Measurements from ENCODE around the gene KLK8.

Gene KLK8

GRCh38 chr19:51030631-51031030 lies 29.2 kb upstream of the KLK8 start:
- TF ChIP-seq ZNF324 (tag by site-specific recombination; IDR thresholded peaks at IDR 0.05) (no peak), ZNF837 (tag by site-specific recombination; IDR thresholded peaks at IDR 0.05) (no peak), ZNF560 (tag by site-specific recombination; IDR thresholded peaks at IDR 0.05; ENCODE audit: borderline replicate concordance) (no peak), ZNF548 (tag by site-specific recombination; IDR thresholded peaks at IDR 0.05) (no peak), ZNF366 (tag by site-specific recombination; conservative IDR thresholded peaks at IDR 0.05) (no peak), ZNF76 (tag by site-specific recombination; IDR thresholded peaks at IDR 0.05; ENCODE audit: borderline replicate concordance, low read depth) (no peak), ZNF416 (tag by site-specific recombination; IDR thresholded peaks at IDR 0.05) (no peak), ZNF112 (tag by site-specific recombination; IDR thresholded peaks at IDR 0.05) (no peak)
- H3K36me3 ChIP-seq (ENCODE audit: control insufficient read depth in 2 of 2, insufficient read depth in 1 of 2, low read length in 2 of 2), result no peaks in the 10 kb centered on the region
- H3K9me3 ChIP-seq (ENCODE audit: control insufficient read depth, insufficient read depth, low read depth, low read length), result no peaks in the 10 kb centered on the region
- H3K4me3 ChIP-seq (ENCODE audit: low read depth, low read length), result no peak overlapping the region
- H3K27ac ChIP-seq (ENCODE audit: extremely low read depth, low read depth, low read length), result no peak overlapping the region
- CTCF ChIA-PET, result interaction anchor here (0.7 kb wide), 1 partner anchor 8 kb away, joined by 4 read pairs; no protein-coding TSS in a partner anchor
- no peaks in the 10 kb centered on the region for H3K4me1 ChIP-seq (ENCODE audit: control insufficient read depth, insufficient read depth, low read length)
- POLR2A ChIA-PET, result no interaction called here

GRCh38 chr19:51029718-51030117 lies 28.3 kb upstream of the KLK8 start:
- no peak overlapping the region for H3K4me3 ChIP-seq (ENCODE audit: low read depth, low read length)
- no peak overlapping the region for H3K27ac ChIP-seq (ENCODE audit: extremely low read depth, low read depth, low read length)
- H3K9me3 ChIP-seq (ENCODE audit: control insufficient read depth, insufficient read depth, low read depth, low read length), result no peaks in the 10 kb centered on the region
- TF ChIP-seq ZNF707 (tag by site-specific recombination; IDR thresholded peaks at IDR 0.05) (no peak), KLF7 (tag by site-specific recombination; IDR thresholded peaks at IDR 0.05; ENCODE audit: borderline replicate concordance) (no peak), ZNF610 (tag by site-specific recombination; IDR thresholded peaks at IDR 0.05; ENCODE audit: borderline replicate concordance) (no peak), ZFP37 (tag by site-specific recombination; IDR thresholded peaks at IDR 0.05) (no peak), ZNF658 (tag by site-specific recombination; IDR thresholded peaks at IDR 0.05) (no peak), ZNF561 (tag by site-specific recombination; IDR thresholded peaks at IDR 0.05; ENCODE audit: borderline replicate concordance) (no peak), ZNF580 (tag by site-specific recombination; IDR thresholded peaks at IDR 0.05) (no peak), SCRT2 (tag by site-specific recombination; IDR thresholded peaks at IDR 0.05) (no peak), ZNF354C (tag by site-specific recombination; IDR thresholded peaks at IDR 0.05; ENCODE audit: borderline replicate concordance, low read depth) (no peak), ZBTB8A (tag by site-specific recombination; IDR thresholded peaks at IDR 0.05) (no peak), ZNF473 (tag by site-specific recombination; IDR thresholded peaks at IDR 0.05) (no peak), ZNF600 (tag by site-specific recombination; IDR thresholded peaks at IDR 0.05) (no peak), ZNF121 (tag by site-specific recombination; IDR thresholded peaks at IDR 0.05) (no peak), ZNF501 (tag by site-specific recombination; IDR thresholded peaks at IDR 0.05) (no peak), ZFHX2 (tag by site-specific recombination; conservative IDR thresholded peaks at IDR 0.05) (no peak), REPIN1 (tag by site-specific recombination; IDR thresholded peaks at IDR 0.05; ENCODE audit: low read depth) (no peak)
- TF ChIP-seq, protein P1, sequence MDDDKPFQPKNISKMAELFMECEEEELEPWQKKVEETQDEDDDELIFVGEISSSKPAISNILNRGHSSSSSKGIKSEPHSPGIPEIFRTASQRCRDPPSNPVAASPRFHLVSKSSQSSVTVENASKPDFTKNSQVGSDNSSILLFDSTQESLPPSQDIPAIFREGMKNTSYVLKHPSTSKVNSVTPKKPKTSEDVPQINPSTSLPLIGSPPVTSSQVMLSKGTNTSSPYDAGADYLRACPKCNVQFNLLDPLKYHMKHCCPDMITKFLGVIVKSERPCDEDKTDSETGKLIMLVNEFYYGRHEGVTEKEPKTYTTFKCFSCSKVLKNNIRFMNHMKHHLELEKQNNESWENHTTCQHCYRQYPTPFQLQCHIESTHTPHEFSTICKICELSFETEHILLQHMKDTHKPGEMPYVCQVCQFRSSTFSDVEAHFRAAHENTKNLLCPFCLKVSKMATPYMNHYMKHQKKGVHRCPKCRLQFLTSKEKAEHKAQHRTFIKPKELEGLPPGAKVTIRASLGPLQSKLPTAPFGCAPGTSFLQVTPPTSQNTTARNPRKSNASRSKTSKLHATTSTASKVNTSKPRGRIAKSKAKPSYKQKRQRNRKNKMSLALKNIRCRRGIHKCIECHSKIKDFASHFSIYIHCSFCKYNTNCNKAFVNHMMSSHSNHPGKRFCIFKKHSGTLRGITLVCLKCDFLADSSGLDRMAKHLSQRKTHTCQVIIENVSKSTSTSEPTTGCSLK (tag by site-specific recombination; IDR thresholded peaks at IDR 0.05), result no peak
- TF ChIP-seq, protein P2, sequence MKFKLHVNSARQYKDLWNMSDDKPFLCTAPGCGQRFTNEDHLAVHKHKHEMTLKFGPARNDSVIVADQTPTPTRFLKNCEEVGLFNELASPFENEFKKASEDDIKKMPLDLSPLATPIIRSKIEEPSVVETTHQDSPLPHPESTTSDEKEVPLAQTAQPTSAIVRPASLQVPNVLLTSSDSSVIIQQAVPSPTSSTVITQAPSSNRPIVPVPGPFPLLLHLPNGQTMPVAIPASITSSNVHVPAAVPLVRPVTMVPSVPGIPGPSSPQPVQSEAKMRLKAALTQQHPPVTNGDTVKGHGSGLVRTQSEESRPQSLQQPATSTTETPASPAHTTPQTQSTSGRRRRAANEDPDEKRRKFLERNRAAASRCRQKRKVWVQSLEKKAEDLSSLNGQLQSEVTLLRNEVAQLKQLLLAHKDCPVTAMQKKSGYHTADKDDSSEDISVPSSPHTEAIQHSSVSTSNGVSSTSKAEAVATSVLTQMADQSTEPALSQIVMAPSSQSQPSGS (tag by site-specific recombination; IDR thresholded peaks at IDR 0.05; ENCODE audit: low read depth), result no peak
- TF ChIP-seq, protein P3, sequence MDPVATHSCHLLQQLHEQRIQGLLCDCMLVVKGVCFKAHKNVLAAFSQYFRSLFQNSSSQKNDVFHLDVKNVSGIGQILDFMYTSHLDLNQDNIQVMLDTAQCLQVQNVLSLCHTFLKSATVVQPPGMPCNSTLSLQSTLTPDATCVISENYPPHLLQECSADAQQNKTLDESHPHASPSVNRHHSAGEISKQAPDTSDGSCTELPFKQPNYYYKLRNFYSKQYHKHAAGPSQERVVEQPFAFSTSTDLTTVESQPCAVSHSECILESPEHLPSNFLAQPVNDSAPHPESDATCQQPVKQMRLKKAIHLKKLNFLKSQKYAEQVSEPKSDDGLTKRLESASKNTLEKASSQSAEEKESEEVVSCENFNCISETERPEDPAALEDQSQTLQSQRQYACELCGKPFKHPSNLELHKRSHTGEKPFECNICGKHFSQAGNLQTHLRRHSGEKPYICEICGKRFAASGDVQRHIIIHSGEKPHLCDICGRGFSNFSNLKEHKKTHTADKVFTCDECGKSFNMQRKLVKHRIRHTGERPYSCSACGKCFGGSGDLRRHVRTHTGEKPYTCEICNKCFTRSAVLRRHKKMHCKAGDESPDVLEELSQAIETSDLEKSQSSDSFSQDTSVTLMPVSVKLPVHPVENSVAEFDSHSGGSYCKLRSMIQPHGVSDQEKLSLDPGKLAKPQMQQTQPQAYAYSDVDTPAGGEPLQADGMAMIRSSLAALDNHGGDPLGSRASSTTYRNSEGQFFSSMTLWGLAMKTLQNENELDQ (tag by site-specific recombination; IDR thresholded peaks at IDR 0.05; ENCODE audit: low read depth), result no peak
- TF ChIP-seq, protein P4, sequence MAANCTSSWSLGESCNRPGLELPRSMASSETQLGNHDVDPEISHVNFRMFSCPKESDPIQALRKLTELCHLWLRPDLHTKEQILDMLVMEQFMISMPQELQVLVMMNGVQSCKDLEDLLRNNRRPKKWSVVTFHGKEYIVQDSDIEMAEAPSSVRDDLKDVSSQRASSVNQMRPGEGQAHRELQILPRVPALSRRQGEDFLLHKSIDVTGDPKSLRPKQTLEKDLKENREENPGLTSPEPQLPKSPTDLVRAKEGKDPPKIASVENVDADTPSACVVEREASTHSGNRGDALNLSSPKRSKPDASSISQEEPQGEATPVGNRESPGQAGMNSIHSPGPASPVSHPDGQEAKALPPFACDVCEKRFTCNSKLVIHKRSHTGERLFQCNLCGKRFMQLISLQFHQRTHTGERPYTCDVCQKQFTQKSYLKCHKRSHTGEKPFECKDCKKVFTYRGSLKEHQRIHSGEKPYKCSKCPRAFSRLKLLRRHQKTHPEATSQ (tag by site-specific recombination; IDR thresholded peaks at IDR 0.05), result no peak
- H3K4me1 ChIP-seq (ENCODE audit: control insufficient read depth, insufficient read depth, low read length), result no peaks in the 10 kb centered on the region
- ChIA-PET POLR2A (no interaction called here), CTCF (no interaction called here)
- no peaks in the 10 kb centered on the region for H3K36me3 ChIP-seq (ENCODE audit: control insufficient read depth in 2 of 2, insufficient read depth in 1 of 2, low read length in 2 of 2)

Data from HEK293 (cell line).